ENCODE measurements around the gene TMEM91.
A peak's percentile ranks its signal among the peaks of the same experiment; 100 is the strongest.
"Not testable (repeated sequence)": the region's sequence is repeated elsewhere in the genome, so short reads cannot be mapped to it uniquely, and the experiment has no call there.

The TMEM91 gene

DNA sequence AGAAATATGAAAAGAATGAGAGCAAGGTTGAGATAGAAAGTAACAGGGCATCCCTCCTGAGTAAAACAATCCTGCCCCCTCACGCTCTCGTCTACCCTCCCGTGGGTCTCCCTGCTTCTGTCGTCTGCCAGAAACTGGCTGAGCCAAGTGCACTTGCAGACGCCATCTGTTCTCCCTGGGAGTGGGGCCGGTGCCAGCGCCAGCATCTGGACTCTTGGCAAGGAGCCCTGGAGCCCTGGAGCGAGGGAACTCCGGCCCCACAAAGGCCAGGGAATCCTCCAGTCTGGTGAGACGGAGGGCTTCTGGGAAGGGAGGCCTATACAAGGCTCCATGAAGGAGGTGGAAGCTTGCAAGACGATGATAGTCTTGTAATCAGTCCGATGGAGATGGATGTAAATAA lies 2.3 kb upstream of the TMEM91 start:
- DNase-seq (ENCODE audit: extremely low read depth in 1 of 2, low read depth in 1 of 2) = no peak

GRCh38 chr19:41376998-41377365 lies 649 bp downstream of the TMEM91 start:
- no peak for DNase-seq (ENCODE audit: extremely low read depth in 1 of 2, low read depth in 1 of 2)

- DNase-seq (ENCODE audit: extremely low read depth in 1 of 2, low read depth in 1 of 2) = no peak
Observed at GRCh38 chr19:41377977-41378709, 1.8 kb downstream of the TMEM91 start.

GRCh38 chr19:41381536-41381935 lies 5.2 kb downstream of the TMEM91 start:
- not testable (repeated sequence) for DNase-seq (ENCODE audit: extremely low read depth in 1 of 2, low read depth in 1 of 2)

DNA sequence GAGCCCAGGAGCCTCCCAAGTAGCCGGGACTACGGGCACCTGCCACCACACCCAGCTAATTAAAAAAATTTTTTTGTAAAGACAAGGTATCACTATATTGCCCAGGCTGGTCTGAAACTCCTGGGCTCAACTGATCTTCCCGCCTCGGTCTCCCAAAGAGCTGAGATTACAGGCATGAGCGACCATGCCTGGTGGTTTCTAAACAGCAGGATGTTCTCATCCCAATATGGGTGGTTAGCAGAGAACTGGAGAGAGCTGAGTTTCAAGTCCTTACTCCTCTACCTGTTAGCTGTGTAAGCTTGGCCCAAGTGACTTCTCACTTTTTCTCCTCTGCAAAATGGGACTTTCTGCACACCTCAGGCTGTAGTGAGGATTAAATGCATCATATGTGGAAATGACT lies 8.0 kb downstream of the TMEM91 start:
- DNase-seq (ENCODE audit: extremely low read depth in 1 of 2, low read depth in 1 of 2) = no peak

- no peak for DNase-seq (ENCODE audit: extremely low read depth in 1 of 2, low read depth in 1 of 2)
Observed at GRCh38 chr19:41386442-41386841, 10.1 kb downstream of the TMEM91 start.

GRCh38 chr19:41391618-41392017 lies 15.3 kb downstream of the TMEM91 start:
- no peak for DNase-seq (ENCODE audit: extremely low read depth in 1 of 2, low read depth in 1 of 2)

DNA sequence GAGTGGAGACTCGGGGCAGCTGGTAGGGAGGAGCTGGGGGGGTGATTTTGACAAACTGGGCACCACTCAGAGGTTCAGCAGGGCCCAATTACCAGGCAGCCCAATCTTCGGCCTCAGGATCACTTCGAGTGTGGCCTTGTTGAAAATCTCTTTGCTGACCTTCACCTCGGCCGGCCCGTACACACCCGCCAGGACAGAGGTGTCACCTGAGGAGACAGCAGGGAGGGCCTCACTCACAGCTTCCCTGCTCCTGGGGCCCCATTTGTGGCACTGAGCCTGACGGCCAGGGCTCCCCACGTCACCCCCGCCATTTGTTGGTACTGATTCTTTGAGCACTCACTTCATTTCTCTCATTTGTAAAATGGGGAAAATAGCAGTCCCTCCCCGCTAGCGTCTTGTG lies 16.4 kb downstream of the TMEM91 start:
- DNase-seq (ENCODE audit: extremely low read depth in 1 of 2, low read depth in 1 of 2) = no peak

DNA sequence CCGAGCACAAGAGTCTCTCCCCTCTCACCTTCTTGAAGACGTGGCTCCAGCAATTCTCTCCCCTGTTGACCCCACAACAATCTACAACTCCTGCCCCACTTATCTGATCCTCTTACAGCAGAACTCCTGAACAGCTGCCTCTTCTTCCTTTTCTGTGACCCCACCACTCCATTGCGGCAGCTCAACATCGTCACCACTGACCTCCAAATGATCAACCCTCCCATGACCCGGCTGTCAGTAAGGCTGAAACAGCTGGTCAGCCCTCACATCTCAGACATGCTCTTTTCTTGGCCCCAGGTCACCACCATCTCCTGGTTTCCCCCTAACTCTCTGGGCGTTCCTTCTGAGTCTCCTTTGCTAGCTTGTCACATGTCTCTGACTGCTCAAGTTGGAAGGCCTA lies 19.0 kb downstream of the TMEM91 start:
- no peak for DNase-seq (ENCODE audit: extremely low read depth in 1 of 2, low read depth in 1 of 2)

GRCh38 chr19:41397086-41398049 lies 21.0 kb downstream of the TMEM91 start, which contains the start of the genes BCKDHA and EXOSC5:
TSS of gene BCKDHA (plus strand) at chr19:41397818. CDS start at chr19:41397828, 10 bp downstream.
TSS of gene EXOSC5 (minus strand) at chr19:41397359. CDS start at chr19:41397328, 31 bp downstream.
- peak; percentile 98 to 99 for DNase-seq (ENCODE audit: extremely low read depth in 1 of 2, low read depth in 1 of 2)

- DNase-seq (ENCODE audit: extremely low read depth in 1 of 2, low read depth in 1 of 2) = no peak
Observed at GRCh38 chr19:41398050-41398418, 21.7 kb downstream of the TMEM91 start.

DNA sequence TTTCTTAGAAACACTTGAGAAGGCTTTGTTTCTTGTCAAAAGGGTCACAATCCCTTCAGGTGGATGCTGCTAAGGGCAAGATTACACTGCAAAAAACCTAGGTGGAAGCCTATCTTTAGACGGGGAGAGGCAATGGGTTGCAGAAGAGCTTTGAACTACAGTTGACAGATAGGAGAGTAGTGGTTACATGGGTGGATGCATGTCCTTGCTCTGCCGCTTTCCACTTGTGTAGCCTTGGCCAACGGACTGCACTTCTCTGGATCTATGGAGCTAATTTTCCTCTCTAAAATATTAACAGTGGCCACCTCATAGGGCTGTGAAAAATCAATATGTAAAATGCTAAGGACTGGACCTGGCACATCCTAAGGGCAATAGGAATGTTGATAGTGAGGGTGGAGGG lies 22.3 kb downstream of the TMEM91 start:
- DNase-seq (ENCODE audit: extremely low read depth in 1 of 2, low read depth in 1 of 2) = no peak

- no peak for DNase-seq (ENCODE audit: extremely low read depth in 1 of 2, low read depth in 1 of 2)
Observed at GRCh38 chr19:41399091-41399490, 22.8 kb downstream of the TMEM91 start.

DNA sequence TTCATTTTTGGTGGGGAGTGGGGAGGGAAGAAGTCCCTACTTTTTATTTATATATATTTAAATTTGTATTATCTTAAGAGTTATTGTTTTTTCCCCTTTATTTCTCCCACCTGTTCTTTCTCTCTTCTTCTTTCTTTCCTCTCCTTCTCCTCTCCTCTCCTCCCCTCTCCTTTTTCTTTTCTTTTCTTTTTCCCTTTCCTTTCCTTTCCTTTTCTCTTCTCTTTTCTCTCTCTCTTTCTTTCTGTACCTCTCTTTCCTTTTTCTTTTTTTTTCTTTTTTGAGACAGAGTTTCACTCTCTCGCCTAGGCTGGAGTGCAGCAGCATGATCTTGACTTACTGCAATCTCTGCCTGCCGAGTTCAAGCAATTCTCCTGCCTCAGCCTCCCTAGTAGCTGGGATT lies 23.2 kb downstream of the TMEM91 start:
- DNase-seq (ENCODE audit: extremely low read depth in 1 of 2, low read depth in 1 of 2) = no peak

DNA sequence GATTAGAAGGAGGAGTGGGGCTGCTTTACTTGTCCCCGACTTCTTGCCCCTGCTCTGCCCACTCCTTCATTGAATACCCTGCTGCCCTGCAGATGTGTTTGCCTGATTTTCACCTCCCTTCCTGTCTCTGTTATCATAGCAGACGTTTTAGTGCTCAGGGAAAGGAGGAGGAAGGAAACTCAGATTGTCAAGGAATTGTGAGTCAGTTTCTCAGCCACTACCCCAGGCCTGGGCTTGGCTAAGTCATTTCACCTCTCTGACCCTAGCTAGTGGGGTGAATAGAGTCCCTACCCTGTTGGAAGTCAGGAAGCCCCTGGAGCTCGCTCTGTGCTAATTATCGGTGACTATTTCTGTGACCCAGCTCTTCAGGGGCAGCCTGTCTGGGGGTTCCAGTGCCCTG lies 25.1 kb downstream of the TMEM91 start:
- no peak for DNase-seq (ENCODE audit: extremely low read depth in 1 of 2, low read depth in 1 of 2)

DNA sequence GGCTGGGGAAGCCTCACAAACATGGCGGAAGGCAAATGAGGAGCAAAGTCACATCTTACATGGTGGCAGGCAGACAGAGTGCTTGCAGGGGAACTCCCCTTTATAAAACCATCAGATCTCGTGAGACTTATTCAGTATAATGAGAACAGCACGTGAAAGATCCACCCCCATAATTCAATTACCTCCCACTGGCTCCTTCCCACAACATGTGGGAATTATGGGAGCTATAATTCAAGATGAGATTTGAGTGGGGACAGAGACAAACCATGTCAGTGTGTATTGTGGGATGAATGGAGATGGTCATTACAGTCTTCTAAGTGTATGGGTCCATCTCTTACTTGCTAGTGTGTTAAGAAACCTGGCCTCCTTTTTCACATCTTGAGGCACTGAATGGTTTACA lies 25.7 kb downstream of the TMEM91 start:
- DNase-seq (ENCODE audit: extremely low read depth in 1 of 2, low read depth in 1 of 2) = no peak

- DNase-seq (ENCODE audit: extremely low read depth in 1 of 2, low read depth in 1 of 2) = no peak
Observed at GRCh38 chr19:41403181-41403970, 27.0 kb downstream of the TMEM91 start.

GRCh38 chr19:41405776-41406175 lies 29.4 kb downstream of the TMEM91 start:
- no peak for DNase-seq (ENCODE audit: extremely low read depth in 1 of 2, low read depth in 1 of 2)

GRCh38 chr19:41407271-41407670 lies 30.9 kb downstream of the TMEM91 start:
- no peak for DNase-seq (ENCODE audit: extremely low read depth in 1 of 2, low read depth in 1 of 2)

DNA sequence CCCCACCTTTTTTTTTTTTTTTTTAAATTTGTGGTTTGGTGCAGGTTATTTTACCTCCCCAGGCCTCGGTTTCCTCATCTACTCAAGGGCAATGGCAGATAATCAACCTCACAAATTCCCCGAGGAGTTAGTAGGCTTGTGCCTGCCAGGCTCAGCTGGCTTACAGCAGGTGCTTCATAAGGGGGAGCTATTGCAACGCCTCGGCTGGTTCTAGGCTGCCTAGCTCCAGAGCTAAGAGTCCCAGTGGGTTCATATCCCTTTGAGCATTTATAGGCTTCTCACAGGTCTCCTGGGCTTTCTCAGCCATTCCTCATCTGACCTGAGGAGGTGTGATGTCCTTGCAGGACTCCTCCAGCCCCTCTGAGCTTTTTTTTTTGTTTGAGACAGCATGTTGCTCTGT lies 31.9 kb downstream of the TMEM91 start:
- no peak for DNase-seq (ENCODE audit: extremely low read depth in 1 of 2, low read depth in 1 of 2)

GRCh38 chr19:41408846-41409245 lies 32.5 kb downstream of the TMEM91 start:
- DNase-seq (ENCODE audit: extremely low read depth in 1 of 2, low read depth in 1 of 2) = not testable (repeated sequence)

Measured in stimulated activated CD8-positive, alpha-beta memory T cell treated with anti-CD3 and anti-CD28 coated beads, Interleukin-7, amount 100 ng/mL, for 48 hours (primary cell).